Measurements from ENCODE around the gene CEP76. TPM values are rescaled to one million over a fixed set of nuclear protein-coding genes. Genes with fewer than 3 reads are reported as not detected.

Gene CEP76
- 9.2 and 14.3 TPM in 2 replicates for total RNA-seq

GRCh38 chr18:12702221-12703095 lies at the start of gene CEP76, which contains the start of gene PSMG2:
Gene CEP76 (minus strand): TSS chr18:12702723. CDS start chr18:12702548, 175 bp downstream.
Gene PSMG2 (plus strand): TSS chr18:12703042. CDS start chr18:12703108, 66 bp downstream.

GRCh38 chr18:12657684-12658425 lies 44.7 kb downstream of the CEP76 start, which contains the start of gene SPIRE1:
Gene SPIRE1 (minus strand): TSS chr18:12658107. CDS start chr18:12657866, 241 bp downstream.

Other genes starting within 250 kb of the CEP76 start
- 10.2 and 10.3 TPM in 2 replicates for gene SPIRE1, start 44.6 kb downstream of the CEP76 start, total RNA-seq
- 67.7 and 83.8 TPM in 2 replicates for gene PSMG2, start 319 bp upstream of the CEP76 start, total RNA-seq
- gene PTPN2, start 181.5 kb upstream of the CEP76 start, total RNA-seq, result 23.2 and 26.0 TPM in 2 replicates
- 23.2 and 26.2 TPM in 2 replicates for gene SEH1L, start 245.3 kb upstream of the CEP76 start, total RNA-seq

Data from cardiac ventricle fibroblast (primary cell).